ENCODE measurements around the gene CNTN2.

The CNTN2 gene

GRCh38 chr1:205030896-205031295, 12.1 kb upstream of the CNTN2 start:
- Mint-ChIP-seq H3K36me3 (no peaks in the 10 kb centered on the region), H3K27me3 (peaks cover 11 to 16% of the 10 kb centered on the region in 2 donors), H3K4me3 (no peak overlapping the region), H3K27ac (no peak overlapping the region), H3K9me3 (peaks cover 7% of the 10 kb centered on the region in 2 donors), H3K4me1 (no peaks in the 10 kb centered on the region)
- ATAC-seq (replicated peaks) (no peak), DNase-seq (no peak)

GRCh38 chr1:205032508-205032907, 10.5 kb upstream of the CNTN2 start:
- ATAC-seq (replicated peaks): no peak
- Mint-ChIP-seq H3K9me3 (peaks cover 7 to 9% of the 10 kb centered on the region in 2 donors), H3K4me1 (no peaks in the 10 kb centered on the region), H3K27ac (no peak overlapping the region), H3K36me3 (no peaks in the 10 kb centered on the region), H3K4me3 (no peak overlapping the region), H3K27me3 (peaks cover 11 to 23% of the 10 kb centered on the region in 2 donors)
- no peak for DNase-seq

- H3K9me3 Mint-ChIP-seq: peaks cover 7 to 9% of the 10 kb centered on the region in 2 donors
- no peaks in the 10 kb centered on the region for H3K4me1 Mint-ChIP-seq
- no peak for ATAC-seq (replicated peaks)
- no peak for DNase-seq
- H3K27me3 Mint-ChIP-seq: peaks cover 27 to 32% of the 10 kb centered on the region in 2 donors
- no peak overlapping the region for H3K4me3 Mint-ChIP-seq
- no peak overlapping the region for H3K27ac Mint-ChIP-seq
- no peaks in the 10 kb centered on the region for H3K36me3 Mint-ChIP-seq
Measured at GRCh38 chr1:205037539-205037938, 5.5 kb upstream of the CNTN2 start.

- Mint-ChIP-seq H3K9me3 (peaks cover 7 to 9% of the 10 kb centered on the region in 2 donors), H3K36me3 (no peaks in the 10 kb centered on the region), H3K27ac (no peak overlapping the region), H3K4me3 (no peak overlapping the region), H3K27me3 (peaks cover 30 to 37% of the 10 kb centered on the region in 2 donors), H3K4me1 (no peaks in the 10 kb centered on the region)
- DNase-seq: no peak
- ATAC-seq (replicated peaks): no peak
Measured at GRCh38 chr1:205038132-205038786, 4.8 kb upstream of the CNTN2 start.

GRCh38 chr1:205041001-205041715, 1.9 kb upstream of the CNTN2 start:
- Mint-ChIP-seq H3K36me3 (no peaks in the 10 kb centered on the region), H3K27me3 (peaks cover 52 to 60% of the 10 kb centered on the region in 2 donors), H3K9me3 (no peaks in the 10 kb centered on the region), H3K27ac (no peak overlapping the region), H3K4me1 (no peaks in the 10 kb centered on the region), H3K4me3 (no peak overlapping the region)
- ATAC-seq (replicated peaks): no peak
- no peak for DNase-seq

- Mint-ChIP-seq H3K27me3 (peaks cover 60 to 65% of the 10 kb centered on the region in 2 donors), H3K4me3 (no peak overlapping the region), H3K4me1 (no peaks in the 10 kb centered on the region), H3K36me3 (no peaks in the 10 kb centered on the region), H3K27ac (no peak overlapping the region), H3K9me3 (no peaks in the 10 kb centered on the region)
- DNase-seq: no peak
- no peak for ATAC-seq (replicated peaks)
Measured at GRCh38 chr1:205041998-205042910, 758 bp upstream of the CNTN2 start.

- H3K27ac Mint-ChIP-seq: no peak overlapping the region
- no peaks in the 10 kb centered on the region for H3K4me1 Mint-ChIP-seq
- peaks cover 66 to 68% of the 10 kb centered on the region in 2 donors for H3K27me3 Mint-ChIP-seq
- H3K4me3 Mint-ChIP-seq: no peak overlapping the region
- no peaks in the 10 kb centered on the region for H3K36me3 Mint-ChIP-seq
- no peak for ATAC-seq (replicated peaks)
- no peak for DNase-seq
- no peaks in the 10 kb centered on the region for H3K9me3 Mint-ChIP-seq
Measured at GRCh38 chr1:205043866-205044265, 854 bp downstream of the CNTN2 start.

- Mint-ChIP-seq H3K36me3 (no peaks in the 10 kb centered on the region), H3K4me3 (no peak overlapping the region), H3K27me3 (peaks cover 66 to 67% of the 10 kb centered on the region in 2 donors), H3K9me3 (no peaks in the 10 kb centered on the region), H3K4me1 (no peaks in the 10 kb centered on the region), H3K27ac (no peak overlapping the region)
- ATAC-seq (replicated peaks): no peak
- DNase-seq: no peak
Measured at GRCh38 chr1:205044741-205045140, 1.7 kb downstream of the CNTN2 start.

GRCh38 chr1:205045146-205045545, 2.1 kb downstream of the CNTN2 start:
- H3K36me3 Mint-ChIP-seq: no peaks in the 10 kb centered on the region
- H3K9me3 Mint-ChIP-seq: no peaks in the 10 kb centered on the region
- no peak for ATAC-seq (replicated peaks)
- H3K27ac Mint-ChIP-seq: no peak overlapping the region
- H3K4me1 Mint-ChIP-seq: no peaks in the 10 kb centered on the region
- H3K27me3 Mint-ChIP-seq: peaks cover 62 to 63% of the 10 kb centered on the region in 2 donors
- H3K4me3 Mint-ChIP-seq: no peak overlapping the region
- no peak for DNase-seq

GRCh38 chr1:205046870-205047269, 3.9 kb downstream of the CNTN2 start:
- no peaks in the 10 kb centered on the region for H3K4me1 Mint-ChIP-seq
- H3K27me3 Mint-ChIP-seq: peaks cover 44 to 55% of the 10 kb centered on the region in 2 donors
- no peak for ATAC-seq (replicated peaks)
- DNase-seq: no peak
- no peak overlapping the region for H3K4me3 Mint-ChIP-seq
- H3K9me3 Mint-ChIP-seq: no peaks in the 10 kb centered on the region
- no peak overlapping the region for H3K27ac Mint-ChIP-seq
- H3K36me3 Mint-ChIP-seq: no peaks in the 10 kb centered on the region

- Mint-ChIP-seq H3K9me3 (no peaks in the 10 kb centered on the region), H3K4me1 (no peaks in the 10 kb centered on the region), H3K27ac (no peak overlapping the region), H3K4me3 (no peak overlapping the region), H3K36me3 (no peaks in the 10 kb centered on the region), H3K27me3 (peaks cover 36 to 46% of the 10 kb centered on the region in 2 donors)
- ATAC-seq (replicated peaks) (no peak), DNase-seq (no peak)
Measured at GRCh38 chr1:205047764-205048231, 4.8 kb downstream of the CNTN2 start.

GRCh38 chr1:205048382-205048781, 5.4 kb downstream of the CNTN2 start:
- Mint-ChIP-seq H3K27me3 (peaks cover 39 to 42% of the 10 kb centered on the region in 2 donors), H3K36me3 (no peaks in the 10 kb centered on the region), H3K4me3 (no peak overlapping the region), H3K27ac (no peak overlapping the region), H3K4me1 (no peaks in the 10 kb centered on the region), H3K9me3 (no peaks in the 10 kb centered on the region)
- no peak for ATAC-seq (replicated peaks)
- no peak for DNase-seq

- no peak overlapping the region for H3K4me3 Mint-ChIP-seq
- peaks cover 31 to 42% of the 10 kb centered on the region in 2 donors for H3K27me3 Mint-ChIP-seq
- H3K9me3 Mint-ChIP-seq: no peaks in the 10 kb centered on the region
- H3K27ac Mint-ChIP-seq: no peak overlapping the region
- H3K36me3 Mint-ChIP-seq: no peaks in the 10 kb centered on the region
- no peaks in the 10 kb centered on the region for H3K4me1 Mint-ChIP-seq
- DNase-seq: no peak
- no peak for ATAC-seq (replicated peaks)
Measured at GRCh38 chr1:205049479-205049878, 6.5 kb downstream of the CNTN2 start.

GRCh38 chr1:205052690-205053089, 9.7 kb downstream of the CNTN2 start:
- H3K27me3 Mint-ChIP-seq: peaks cover 7 to 25% of the 10 kb centered on the region in 2 donors
- no peak for ATAC-seq (replicated peaks)
- no peak overlapping the region for H3K27ac Mint-ChIP-seq
- no peak for DNase-seq
- H3K9me3 Mint-ChIP-seq: no peaks in the 10 kb centered on the region
- H3K4me3 Mint-ChIP-seq: no peak overlapping the region
- H3K4me1 Mint-ChIP-seq: no peaks in the 10 kb centered on the region
- no peaks in the 10 kb centered on the region for H3K36me3 Mint-ChIP-seq

Measured in stimulated activated naive B cell treated with anti-CD40 and anti-IgM and Interleukin-4, amounts not matched to agents 10 μg/mL and 1 μg/mL and 100 μg/mL, for 72 hours (primary cell).